Endothelial cell of umbilical vein (primary cell): Measurements from ENCODE around the gene PPP2R5D. TPM values are rescaled to one million over a fixed set of nuclear protein-coding genes. Genes with fewer than 3 reads are reported as not detected.

ENCODE experiments used
- BruUV-seq: library from RNA; stranded (reverse); fragments of 400-500 nt; replicated peaks from 2 replicates; lab custom pipeline; 2021; lab: Mats Ljungman, UMichigan
- CTCF ChIA-PET: fragments of 300-600, 350-600 bp; sonication (Branson Sonifier 250); formaldehyde crosslinking; loops from one replicate; lab custom pipeline; 2021; ENCODE audit warnings: antibody characterized with exemption, inconsistent platforms; lab: Charles Lee
- POLR2A ChIA-PET: fragments of 300-600, 350-600 bp; sonication (Branson Sonifier 250); formaldehyde crosslinking; loops from one replicate; lab custom pipeline; 2021; ENCODE audit warnings: antibody characterized with exemption, inconsistent platforms; lab: Charles Lee
- DNase-seq: peaks from one replicate; pipeline ENCODE4 v3.0.0-alpha.2; 2011; ENCODE audit warnings: low read depth, low spot score
- FAIRE-seq: peaks from 2 replicates; lab custom pipeline; 2011; peaks lifted over from hg19 to GRCh38; lab: Jason Lieb, UNC
- H2AFZ ChIP-seq: 2 replicates; pipeline ENCODE4 v1.6.0; 2012; ENCODE audit warnings: low read depth, low read length, control low read depth, inconsistent platforms
- H3K27ac ChIP-seq: 2 replicates; pipeline ENCODE4 v1.5.1; 2011; ENCODE audit warnings: low read depth, mild to moderate bottlenecking, control low read depth, low read length, moderate library complexity; ENCODE audit not compliant: insufficient read depth
- H3K27me3 ChIP-seq, 2 experiments: 2 replicates each; pipeline versions ENCODE4 v1.6.0 to v1.6.1; 2011; ENCODE audit warnings: low read length in 2 of 2, mixed read lengths in 1 of 2; ENCODE audit not compliant: control insufficient read depth in 2 of 2, insufficient read depth in 2 of 2
- H3K36me3 ChIP-seq, 2 experiments: 2 replicates in 1 of 2; 3 replicates in 1 of 2; pipeline ENCODE4 v1.5.1; 2011; ENCODE audit warnings: low read length in 2 of 2, mild to moderate bottlenecking in 1 of 2, moderate library complexity in 1 of 2; ENCODE audit not compliant: control insufficient read depth in 2 of 2, insufficient read depth in 2 of 2; ENCODE audit errors: extremely low read depth in 1 of 2
- H3K4me1 ChIP-seq: 3 replicates; pipeline ENCODE4 v1.5.1; 2011; ENCODE audit warnings: mild to moderate bottlenecking, low read length; ENCODE audit not compliant: control insufficient read depth, insufficient read depth; ENCODE audit errors: extremely low read depth
- H3K4me2 ChIP-seq: 2 replicates; pipeline ENCODE4 v1.6.1; 2011; ENCODE audit warnings: low read length, control low read depth, mixed read lengths; ENCODE audit not compliant: insufficient read depth
- H3K4me3 ChIP-seq, 3 experiments: fragments of 200-600 bp in 1 of 3; sonication (generic), shearing (Covaris generic) in 1 of 3; replicated peaks in 1 of 3; 2 replicates each; pipeline ENCODE4 v1.5.1; 2011 to 2016; ENCODE audit warnings: control low read depth in 3 of 3, low read length in 3 of 3, mild to moderate bottlenecking in 2 of 3, inconsistent platforms in 1 of 3, low read depth in 1 of 3, moderate library complexity in 1 of 3; ENCODE audit not compliant: insufficient read depth in 1 of 3
- H3K79me2 ChIP-seq: 2 replicates; pipeline ENCODE4 v1.6.0; 2012; ENCODE audit warnings: low read length, inconsistent platforms; ENCODE audit not compliant: control insufficient read depth, insufficient read depth
- H3K9ac ChIP-seq: replicated peaks from 2 replicates; pipeline ENCODE3; 2011; ENCODE audit warnings: low read length, control low read depth; ENCODE audit not compliant: insufficient read depth; ENCODE audit errors: extremely low read depth
- H3K9me1 ChIP-seq: replicated peaks from 3 replicates; pipeline ENCODE4 v1.6.0; 2011; ENCODE audit warnings: mild to moderate bottlenecking, low read length; ENCODE audit not compliant: control insufficient read depth, insufficient read depth; ENCODE audit errors: extremely low read depth
- H3K9me3 ChIP-seq: replicated peaks from 2 replicates; pipeline ENCODE4 v1.5.1; 2012; ENCODE audit warnings: low read length, inconsistent platforms; ENCODE audit not compliant: control insufficient read depth, insufficient read depth
- H4K20me1 ChIP-seq: replicated peaks from 2 replicates; pipeline ENCODE3; 2011; ENCODE audit warnings: mild to moderate bottlenecking, low read length; ENCODE audit not compliant: control insufficient read depth, insufficient read depth; ENCODE audit errors: extremely low read depth
- CTCF ChIP-seq, 2 donors: IDR thresholded peaks; 1 replicate in 1 of 2; 2 replicates in 1 of 2; pipeline ENCODE4 v1.5.1; 2011; ENCODE audit warnings: low read length in 2 of 2, mild to moderate bottlenecking in 2 of 2, moderate library complexity in 2 of 2, control low read depth in 1 of 2, inconsistent platforms in 1 of 2, low read depth in 1 of 2; ENCODE audit not compliant: insufficient read depth in 1 of 2; ENCODE audit errors: extremely low read depth in 1 of 2
- EZH2 ChIP-seq: IDR thresholded peaks from 2 replicates; pipeline ENCODE4 v1.6.1; 2012; ENCODE audit warnings: borderline replicate concordance, low read depth, mild to moderate bottlenecking, moderate library complexity, low read length, inconsistent platforms; ENCODE audit not compliant: severe bottlenecking
- FOS ChIP-seq: IDR thresholded peaks from 2 replicates; pipeline ENCODE4 v1.6.1; 2011; ENCODE audit warnings: mild to moderate bottlenecking, low read length, moderate library complexity, borderline replicate concordance; ENCODE audit not compliant: insufficient read depth
- GATA2 ChIP-seq: IDR thresholded peaks from 2 replicates; pipeline ENCODE4 v1.7.0; 2011; ENCODE audit warnings: low read depth, mild to moderate bottlenecking, moderate library complexity, mixed read lengths, low read length; ENCODE audit not compliant: insufficient read length, insufficient read depth
- JUN ChIP-seq: IDR thresholded peaks from 2 replicates; pipeline ENCODE4 v1.6.1; 2011; ENCODE audit warnings: borderline replicate concordance, low read depth; ENCODE audit not compliant: insufficient read length, insufficient read depth
- MAX ChIP-seq: IDR thresholded peaks from 2 replicates; pipeline ENCODE4 v1.6.1; 2011; ENCODE audit not compliant: insufficient read depth, insufficient read length
- MYC ChIP-seq: IDR thresholded peaks from one replicate; pipeline ENCODE4 v1.6.1; 2011; ENCODE audit warnings: mild to moderate bottlenecking, low read depth, low read length
- POLR2A ChIP-seq: IDR thresholded peaks from 2 replicates; pipeline ENCODE4 v1.6.1; 2012; ENCODE audit warnings: low read depth, mild to moderate bottlenecking, control low read depth, low read length
- POLR2AphosphoS5 ChIP-seq: IDR thresholded peaks from 2 replicates; pipeline ENCODE4 v1.6.1; 2012; ENCODE audit warnings: low read depth, mild to moderate bottlenecking, control low read depth, low read length, moderate library complexity; ENCODE audit not compliant: insufficient read depth
- dilution Hi-C: fragments of 300-500 bp; cut with MboI; formaldehyde crosslinking; loops from one replicate; pipeline ENCODE4 v1.15.0; 2019; ENCODE audit warnings: low sequenced_read_pairs; ENCODE audit not compliant: extremely low pct_ligation_motif_present
- intact Hi-C: fragments of 100-400 bp; cut with micrococcal nuclease; formaldehyde crosslinking; loops from one replicate; pipeline ENCODE4 v1.10.0; 2022
- polyA plus RNA-seq, 4 experiments: library from polyadenylated mRNA; depleted of rRNA in 3 of 4; stranded (reverse) in 3 of 4; unstranded in 1 of 4; fragments of >200 nt; gene quantifications; 2 replicates each; pipeline versions ENCODE4 v1.2.1 to v1.2.3, GENCODE V29; 2011 to 2012; ENCODE audit warnings: missing spikeins in 1 of 4
- total RNA-seq: library from RNA; stranded (reverse); gene quantifications from 2 replicates; pipeline ENCODE4 v1.2.3, GENCODE V29; 2021

The PPP2R5D gene
- total and polyA plus RNA-seq, 2 donors (not counting 3 experiments of a cell fraction or from before 2014, with no cell fraction given) = 45.5 to 60.2 TPM

GRCh38 chr6:43019152-43019551 is 34.8 kb downstream of the PPP2R5D start:
- no peak overlapping the region for H3K27ac ChIP-seq
- no peak for DNase-seq
- no peak overlapping the region for H3K9ac ChIP-seq
- no peaks in the 10 kb centered on the region for H3K9me1 ChIP-seq
- no peak overlapping the region for H2AFZ ChIP-seq
- no peaks in the 10 kb centered on the region for H3K27me3 ChIP-seq
- H4K20me1 ChIP-seq = no peaks in the 10 kb centered on the region
- no TSS peak for BruUV-seq
- no peak overlapping the region for H3K4me2 ChIP-seq
- dilution Hi-C loops = no loop called here
- no peaks in the 10 kb centered on the region for H3K9me3 ChIP-seq
- CTCF ChIA-PET = interaction anchor here (0.7 to 1.0 kb wide), 2 partner anchors 16 to 125 kb away, joined by 3 read pairs; no protein-coding TSS in a partner anchor
- no peak overlapping the region for H3K4me3 ChIP-seq
- FAIRE-seq = no peak
- intact Hi-C loops = no loop called here
- H3K4me1 ChIP-seq = peaks cover 5% of the 10 kb centered on the region
- peaks cover 49% of the 10 kb centered on the region for H3K79me2 ChIP-seq
- POLR2A ChIA-PET = no interaction called here
- H3K36me3 ChIP-seq = peaks cover 0 to 15% of the 10 kb centered on the region in 2 experiments
- TF ChIP-seq JUN (no peak), FOS (no peak), EZH2 (no peak), GATA2 (no peak), POLR2AphosphoS5 (no peak), CTCF (IDR thresholded peaks at IDR 0.05; ENCODE audit: extremely low read depth in 1 of 2, insufficient read depth in 1 of 2, low read depth in 1 of 2, low read length in 2 of 2) (no peak), MAX (no peak), POLR2A (no peak), MYC (no peak)
